GM19467 (cell line): ENCODE results near the gene ATG16L1.

Experiments
- ATAC-seq: cut with Tn5 transposase; IDR thresholded peaks from one replicate; pipeline ENCODE4 v1.9.1; 2021; ENCODE audit warnings: mild to moderate bottlenecking, moderate library complexity; ENCODE audit not compliant: unreplicated experiment

Gene ATG16L1

GRCh38 chr2:233288663-233289062 is 37.2 kb downstream of the ATG16L1 start:
- no peak for ATAC-seq

GRCh38 chr2:233289648-233290047 is 38.2 kb downstream of the ATG16L1 start:
- no peak for ATAC-seq

- no peak for ATAC-seq
Measured at GRCh38 chr2:233290051-233290845, 38.8 kb downstream of the ATG16L1 start.

GRCh38 chr2:233295891-233296290 is 44.4 kb downstream of the ATG16L1 start:
- ATAC-seq, result no peak

DNA sequence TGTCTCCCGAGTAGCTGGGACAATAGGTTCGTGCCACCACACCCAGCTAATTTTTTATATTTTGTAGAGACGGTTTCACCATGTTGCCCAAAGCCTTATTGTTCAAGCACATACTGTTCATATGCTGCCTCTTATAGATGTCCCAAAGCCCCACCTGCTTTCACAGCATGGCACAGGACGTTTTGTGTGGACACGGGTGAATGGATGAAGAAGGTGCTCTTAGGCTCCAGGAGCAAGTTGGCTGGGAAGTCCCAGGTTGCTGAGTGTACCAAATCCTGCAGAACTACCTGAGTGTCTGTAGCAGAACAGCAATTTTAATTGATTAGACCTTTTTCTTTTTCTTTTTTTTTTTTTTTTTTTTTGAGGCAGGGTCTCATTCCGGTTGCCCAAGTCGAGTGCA is 45.6 kb downstream of the ATG16L1 start:
- ATAC-seq, result no peak

DNA sequence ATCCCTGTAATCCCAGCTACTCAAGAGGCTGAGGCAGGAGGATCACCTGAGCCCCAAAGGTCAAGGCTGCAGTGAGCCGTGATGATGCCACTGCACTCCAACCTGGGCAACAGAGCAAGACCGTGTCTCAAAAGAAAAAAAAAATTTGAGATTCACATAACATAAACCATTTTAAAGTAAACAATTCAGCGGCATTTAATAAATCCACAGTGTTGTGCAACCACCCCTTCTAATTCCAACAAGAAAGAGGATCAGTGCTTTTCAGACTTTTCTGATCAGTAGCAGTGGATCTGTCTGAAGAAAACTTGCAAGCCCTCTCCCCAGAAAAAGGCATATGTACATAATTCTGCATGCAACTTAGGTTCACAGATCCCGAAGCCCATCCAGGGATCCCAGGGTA is 48.9 kb downstream of the ATG16L1 start:
- no peak for ATAC-seq

- ATAC-seq, result no peak
Measured at GRCh38 chr2:233301248-233301647, 49.8 kb downstream of the ATG16L1 start.

DNA sequence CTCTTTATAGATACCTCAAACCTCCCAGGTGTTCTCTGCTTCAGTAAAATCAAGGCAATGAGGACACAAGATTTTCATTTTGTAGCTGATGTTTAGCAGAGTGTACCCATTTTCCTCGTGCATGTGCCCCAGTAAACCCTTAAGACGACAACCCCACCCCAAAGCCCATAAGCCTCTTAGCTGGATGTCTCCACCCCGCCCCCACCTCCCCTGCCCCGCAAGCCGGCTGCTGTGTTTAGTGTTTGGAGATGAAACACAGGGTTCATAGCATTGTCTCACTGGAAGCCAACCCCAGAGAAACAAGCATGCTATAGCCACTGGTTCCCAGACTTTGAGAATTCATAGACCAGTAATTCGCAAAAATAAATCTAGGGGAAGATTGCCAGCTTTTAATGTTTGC is 50.3 kb downstream of the ATG16L1 start:
- ATAC-seq, result no peak

DNA sequence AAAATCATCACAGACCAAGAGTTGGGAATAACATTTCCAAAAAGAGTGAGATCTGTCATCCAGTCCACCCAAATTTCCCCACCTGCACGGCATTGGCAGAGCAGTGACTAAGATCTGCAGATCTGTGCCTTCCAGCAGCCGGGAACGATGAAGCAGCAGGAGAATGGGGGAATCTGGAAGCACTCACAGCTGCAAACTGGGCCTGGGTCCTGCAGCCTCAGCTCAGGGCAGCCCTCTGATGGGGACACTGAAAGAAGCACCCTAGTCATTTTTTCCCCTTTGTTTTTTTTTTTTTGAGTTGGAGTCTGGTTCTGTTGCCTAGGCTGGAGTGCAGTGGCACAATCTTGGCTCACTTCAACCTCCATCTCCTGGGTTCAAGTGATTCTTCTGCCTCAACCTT is 51.8 kb downstream of the ATG16L1 start:
- no peak for ATAC-seq

GRCh38 chr2:233307565-233307964 is 56.1 kb downstream of the ATG16L1 start, which contains the start of gene SAG:
Gene SAG (plus strand): TSS chr2:233307816. CDS start chr2:233309190, 1,374 bp downstream.
- ATAC-seq, result no peak

GRCh38 chr2:233311241-233311926 is 59.9 kb downstream of the ATG16L1 start:
- ATAC-seq, result no peak

- no peak for ATAC-seq
Measured at GRCh38 chr2:233312874-233313273, 61.4 kb downstream of the ATG16L1 start.

DNA sequence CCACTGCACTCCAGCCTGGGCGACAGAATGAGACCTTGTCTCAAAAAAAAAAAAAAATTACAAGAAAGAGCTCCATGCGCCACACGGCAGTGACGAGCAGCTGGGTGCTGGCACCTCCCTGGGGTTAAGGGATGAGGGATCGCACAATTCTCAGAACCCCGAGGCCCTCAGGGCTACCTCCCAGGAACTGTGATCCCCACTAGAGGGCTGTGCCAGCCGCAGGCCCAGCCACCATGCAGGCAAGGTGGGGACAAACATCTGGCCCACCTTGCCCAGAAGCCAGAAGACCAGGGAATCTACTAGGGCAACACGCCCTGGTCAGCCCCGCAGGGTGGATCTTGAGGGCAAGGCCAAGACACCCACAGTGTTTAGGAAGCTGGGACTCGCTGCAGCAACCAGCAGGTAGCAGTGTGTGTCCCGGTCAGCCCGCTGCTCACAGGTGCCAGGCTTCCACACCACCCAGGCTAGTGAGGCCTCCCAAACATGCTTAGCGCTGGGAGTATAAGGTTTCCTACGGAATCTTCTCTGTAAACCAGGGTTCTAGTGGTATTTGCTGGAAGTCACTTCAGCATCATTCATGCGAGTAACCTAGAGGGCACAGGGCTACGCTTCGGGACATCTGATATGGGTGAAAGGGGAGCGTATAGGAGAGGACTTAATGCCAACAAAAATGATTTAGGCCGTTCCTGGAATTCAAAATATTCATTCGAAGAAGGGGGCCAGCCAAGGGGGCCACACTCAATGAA is 62.9 kb downstream of the ATG16L1 start:
- ATAC-seq, result no peak

GRCh38 chr2:233317196-233317943 is 65.9 kb downstream of the ATG16L1 start:
- no peak for ATAC-seq

DNA sequence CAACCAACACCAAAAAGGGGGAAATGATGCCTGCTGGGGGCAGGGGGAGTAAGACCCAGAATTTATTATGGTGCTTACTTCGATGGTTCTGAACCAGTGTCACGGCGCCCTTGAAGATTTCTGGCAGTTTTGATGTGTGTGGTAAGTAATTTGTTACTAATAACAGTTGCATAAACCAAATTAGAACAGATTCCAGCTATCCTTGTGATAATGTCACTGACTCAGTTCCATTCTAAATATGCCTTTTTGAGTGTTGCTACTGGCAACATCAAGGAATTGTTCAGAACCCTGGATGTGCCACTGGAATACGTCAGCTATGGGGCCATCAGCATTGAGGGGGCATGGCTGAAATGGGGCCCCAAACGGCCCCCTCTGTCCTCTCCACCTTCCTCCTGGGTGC is 67.8 kb downstream of the ATG16L1 start:
- no peak for ATAC-seq

GRCh38 chr2:233320470-233320869 is 69.0 kb downstream of the ATG16L1 start:
- ATAC-seq, result no peak

- ATAC-seq, result no peak
Measured at GRCh38 chr2:233321166-233321565, 69.7 kb downstream of the ATG16L1 start.

DNA sequence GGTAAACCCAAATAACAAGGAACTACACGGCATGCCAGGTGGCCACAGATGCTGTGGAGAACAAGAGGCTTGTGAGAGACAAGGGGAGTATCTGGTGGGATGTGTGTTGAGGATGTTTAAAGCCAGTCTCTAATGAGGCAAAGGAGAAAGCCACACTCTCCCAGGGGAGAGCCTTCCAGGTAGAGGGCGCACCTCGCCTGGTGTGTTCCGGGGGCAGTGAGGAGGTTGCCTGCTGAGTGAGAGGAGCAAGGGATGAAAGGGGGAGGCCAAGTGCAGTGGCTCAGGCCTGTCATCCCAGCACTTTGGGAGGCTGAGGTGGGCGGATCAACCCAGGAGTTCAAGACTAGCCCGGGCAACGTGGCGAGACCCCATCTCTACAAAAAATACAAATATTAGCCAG is 72.4 kb downstream of the ATG16L1 start:
- no peak for ATAC-seq

- ATAC-seq, result no peak
Measured at GRCh38 chr2:233325256-233325655, 73.8 kb downstream of the ATG16L1 start.

GRCh38 chr2:233325814-233326213 is 74.3 kb downstream of the ATG16L1 start:
- ATAC-seq, result no peak

GRCh38 chr2:233326500-233326899 is 75.0 kb downstream of the ATG16L1 start:
- ATAC-seq, result no peak
